ENCODE measurements around the gene SRC.

The SRC gene

DNA sequence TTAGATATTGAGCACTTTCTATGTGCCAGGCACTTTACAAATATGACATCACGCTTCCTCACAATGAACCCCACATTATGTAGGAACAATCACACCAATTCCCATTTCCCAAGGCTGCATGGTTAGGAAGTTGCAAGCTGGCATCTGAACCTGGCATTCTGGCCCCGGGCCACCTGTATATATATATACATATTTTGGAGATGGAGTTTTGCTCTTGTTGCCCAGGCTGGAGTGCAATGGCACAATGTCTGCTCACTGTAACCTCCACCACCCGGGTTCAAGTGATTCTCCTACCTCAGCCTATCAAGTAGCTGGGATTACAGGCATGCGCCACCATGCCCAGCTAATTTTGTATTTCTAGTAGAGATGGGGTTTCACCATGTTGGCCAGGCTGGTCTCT lies 30.4 kb downstream of the SRC start:
- TF ChIP-seq FOXP2 (optimal IDR thresholded peaks at IDR 0.05; ENCODE audit: borderline replicate concordance, extremely low read depth, extremely low read length, insufficient read depth), result no peak
- TF ChIP-seq, protein P1, sequence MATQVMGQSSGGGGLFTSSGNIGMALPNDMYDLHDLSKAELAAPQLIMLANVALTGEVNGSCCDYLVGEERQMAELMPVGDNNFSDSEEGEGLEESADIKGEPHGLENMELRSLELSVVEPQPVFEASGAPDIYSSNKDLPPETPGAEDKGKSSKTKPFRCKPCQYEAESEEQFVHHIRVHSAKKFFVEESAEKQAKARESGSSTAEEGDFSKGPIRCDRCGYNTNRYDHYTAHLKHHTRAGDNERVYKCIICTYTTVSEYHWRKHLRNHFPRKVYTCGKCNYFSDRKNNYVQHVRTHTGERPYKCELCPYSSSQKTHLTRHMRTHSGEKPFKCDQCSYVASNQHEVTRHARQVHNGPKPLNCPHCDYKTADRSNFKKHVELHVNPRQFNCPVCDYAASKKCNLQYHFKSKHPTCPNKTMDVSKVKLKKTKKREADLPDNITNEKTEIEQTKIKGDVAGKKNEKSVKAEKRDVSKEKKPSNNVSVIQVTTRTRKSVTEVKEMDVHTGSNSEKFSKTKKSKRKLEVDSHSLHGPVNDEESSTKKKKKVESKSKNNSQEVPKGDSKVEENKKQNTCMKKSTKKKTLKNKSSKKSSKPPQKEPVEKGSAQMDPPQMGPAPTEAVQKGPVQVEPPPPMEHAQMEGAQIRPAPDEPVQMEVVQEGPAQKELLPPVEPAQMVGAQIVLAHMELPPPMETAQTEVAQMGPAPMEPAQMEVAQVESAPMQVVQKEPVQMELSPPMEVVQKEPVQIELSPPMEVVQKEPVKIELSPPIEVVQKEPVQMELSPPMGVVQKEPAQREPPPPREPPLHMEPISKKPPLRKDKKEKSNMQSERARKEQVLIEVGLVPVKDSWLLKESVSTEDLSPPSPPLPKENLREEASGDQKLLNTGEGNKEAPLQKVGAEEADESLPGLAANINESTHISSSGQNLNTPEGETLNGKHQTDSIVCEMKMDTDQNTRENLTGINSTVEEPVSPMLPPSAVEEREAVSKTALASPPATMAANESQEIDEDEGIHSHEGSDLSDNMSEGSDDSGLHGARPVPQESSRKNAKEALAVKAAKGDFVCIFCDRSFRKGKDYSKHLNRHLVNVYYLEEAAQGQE (IDR thresholded peaks at IDR 0.05; ENCODE audit: insufficient read depth in 1 of 2, low read depth in 2 of 2, low read length in 2 of 2), result no peak
- TF ChIP-seq POLR2AphosphoS5 (IDR thresholded peaks at IDR 0.05; ENCODE audit: low read depth, low read length), result no peak
- TF ChIP-seq TAF1 (IDR thresholded peaks at IDR 0.05; ENCODE audit: borderline replicate concordance, insufficient read depth, low read length), result no peak
- no peak for TF ChIP-seq SIN3A (IDR thresholded peaks at IDR 0.05; ENCODE audit: borderline replicate concordance, insufficient read depth, low read length)

DNA sequence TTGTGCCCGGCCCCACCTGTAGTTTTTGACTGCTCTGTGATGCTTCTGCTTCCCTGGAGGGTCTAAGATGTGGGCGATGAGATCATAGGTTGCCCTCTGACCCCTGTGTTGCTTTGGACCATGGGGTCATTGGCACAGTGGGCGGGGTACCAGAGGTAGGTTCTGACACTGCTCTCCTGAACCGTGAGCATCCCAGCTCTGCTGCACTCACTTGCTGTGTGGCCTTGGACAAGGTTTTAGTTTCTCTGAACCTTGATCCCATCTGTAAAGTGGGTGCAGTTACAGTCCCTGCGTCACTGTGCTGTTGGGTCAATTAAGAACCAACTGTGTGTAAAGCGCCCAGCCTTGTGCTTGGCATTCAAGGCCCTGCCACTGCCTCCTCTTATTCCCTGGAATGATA lies 30.9 kb downstream of the SRC start:
- TF ChIP-seq, protein P1 (IDR thresholded peaks at IDR 0.05; ENCODE audit: insufficient read depth in 1 of 2, low read depth in 2 of 2, low read length in 2 of 2), result no peak
- no peak for TF ChIP-seq TAF1 (IDR thresholded peaks at IDR 0.05; ENCODE audit: borderline replicate concordance, insufficient read depth, low read length)
- TF ChIP-seq POLR2AphosphoS5 (IDR thresholded peaks at IDR 0.05; ENCODE audit: low read depth, low read length), result no peak
- TF ChIP-seq FOXP2 (optimal IDR thresholded peaks at IDR 0.05; ENCODE audit: borderline replicate concordance, extremely low read depth, extremely low read length, insufficient read depth), result no peak
- no peak for TF ChIP-seq SIN3A (IDR thresholded peaks at IDR 0.05; ENCODE audit: borderline replicate concordance, insufficient read depth, low read length)

DNA sequence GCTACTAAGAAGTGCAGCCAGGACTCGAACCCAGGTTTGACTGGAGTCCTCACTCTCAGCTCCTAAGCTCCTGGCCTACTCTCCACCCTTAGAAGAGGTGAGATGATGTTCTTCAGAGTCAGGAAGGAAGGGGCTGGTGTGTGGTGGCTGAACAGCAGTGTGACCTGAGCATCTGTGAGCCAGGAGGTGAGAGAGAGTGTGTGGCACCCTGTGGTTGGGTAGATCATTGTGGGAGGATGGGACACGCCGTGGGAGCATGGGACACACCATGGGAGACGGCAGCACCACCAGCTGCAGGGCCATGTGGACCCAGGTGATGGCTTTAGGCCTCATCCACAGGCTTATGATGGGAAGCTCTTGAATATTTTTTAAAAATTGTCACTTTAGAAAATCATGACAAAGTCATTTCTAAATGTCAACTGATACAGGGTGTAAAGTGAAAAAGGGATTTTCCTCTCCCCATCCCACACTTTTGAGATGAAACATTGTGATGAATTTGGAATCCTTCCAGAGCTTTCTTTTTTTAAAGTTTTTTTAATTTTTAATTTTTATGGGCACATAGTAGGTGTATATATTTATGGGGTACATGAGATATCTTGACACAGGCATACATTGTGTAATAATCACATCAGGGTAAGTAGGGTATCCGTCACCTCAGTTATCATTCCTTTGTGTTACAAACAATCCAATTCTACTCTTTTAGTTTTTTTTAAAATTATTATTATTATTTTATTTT lies 31.6 kb downstream of the SRC start:
- TF ChIP-seq FOXP2 (optimal IDR thresholded peaks at IDR 0.05; ENCODE audit: borderline replicate concordance, extremely low read depth, extremely low read length, insufficient read depth) (no peak), SIN3A (IDR thresholded peaks at IDR 0.05; ENCODE audit: borderline replicate concordance, insufficient read depth, low read length) (no peak), TAF1 (IDR thresholded peaks at IDR 0.05; ENCODE audit: borderline replicate concordance, insufficient read depth, low read length) (no peak), POLR2AphosphoS5 (IDR thresholded peaks at IDR 0.05; ENCODE audit: low read depth, low read length) (no peak)
- TF ChIP-seq, protein P1 (IDR thresholded peaks at IDR 0.05; ENCODE audit: insufficient read depth in 1 of 2, low read depth in 2 of 2, low read length in 2 of 2), result no peak

DNA sequence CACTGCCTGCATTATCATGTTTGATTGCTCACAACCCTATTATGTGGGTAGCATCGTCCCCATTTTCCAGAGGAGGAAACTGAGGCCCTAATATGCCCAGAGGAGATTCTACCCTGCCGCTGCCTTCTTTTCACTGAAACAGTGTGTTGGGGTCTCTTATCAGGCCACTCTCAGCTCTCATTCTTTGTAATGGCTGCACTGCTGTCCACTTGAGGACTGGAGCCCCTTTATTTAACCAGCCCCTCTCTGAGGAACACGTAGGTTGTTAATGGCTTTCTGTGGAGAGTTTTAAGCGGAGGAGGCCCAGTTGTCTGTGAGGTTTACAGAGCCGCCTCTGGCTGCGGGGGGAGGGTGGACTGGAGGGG lies 32.5 kb downstream of the SRC start:
- TF ChIP-seq TAF1 (IDR thresholded peaks at IDR 0.05; ENCODE audit: borderline replicate concordance, insufficient read depth, low read length), result no peak
- TF ChIP-seq SIN3A (IDR thresholded peaks at IDR 0.05; ENCODE audit: borderline replicate concordance, insufficient read depth, low read length), result no peak
- no peak for TF ChIP-seq POLR2AphosphoS5 (IDR thresholded peaks at IDR 0.05; ENCODE audit: low read depth, low read length)
- no peak for TF ChIP-seq FOXP2 (optimal IDR thresholded peaks at IDR 0.05; ENCODE audit: borderline replicate concordance, extremely low read depth, extremely low read length, insufficient read depth)
- TF ChIP-seq, protein P1 (IDR thresholded peaks at IDR 0.05; ENCODE audit: insufficient read depth in 1 of 2, low read depth in 2 of 2, low read length in 2 of 2), result no peak
